Measurements from ENCODE around the gene TTBK1.

Gene TTBK1

GRCh38 chr6:43254846-43255245 lies 11.6 kb downstream of the TTBK1 start:
- ChIA-PET POLR2A (no interaction called here), CTCF (interaction anchor here (1.3 to 5.8 kb wide), 6 partner anchors 9 to 252 kb away, joined by 3 to 38 read pairs (median 10); partner anchors contain the start of gene DNPH1)
- no peak for DNase-seq (ENCODE audit: extremely low spot score)
- no peak for TF ChIP-seq CTCF (IDR thresholded peaks at IDR 0.05; ENCODE audit: control extremely low read depth, extremely low read depth, low read depth, missing control alignments)

- POLR2A ChIA-PET: no interaction called here
- CTCF ChIA-PET: interaction anchor here (1.0 to 5.8 kb wide), 6 partner anchors 8 to 178 kb away, joined by 3 to 38 read pairs (median 4); partner anchors contain the start of gene DNPH1
- TF ChIP-seq CTCF (IDR thresholded peaks at IDR 0.05; ENCODE audit: control extremely low read depth, extremely low read depth, low read depth, missing control alignments): no peak
- no peak for DNase-seq (ENCODE audit: extremely low spot score)
These were observed 12.2 kb downstream of the TTBK1 start for GRCh38 chr6:43255408-43256054.

GRCh38 chr6:43256670-43257366 lies 13.5 kb downstream of the TTBK1 start:
- ChIA-PET CTCF (interaction anchor here (1.4 to 5.8 kb wide), 3 partner anchors 7 to 28 kb away, joined by 4 to 38 read pairs (median 5); partner anchors contain the start of gene DNPH1), POLR2A (no interaction called here)
- no peak for TF ChIP-seq CTCF (IDR thresholded peaks at IDR 0.05; ENCODE audit: control extremely low read depth, extremely low read depth, low read depth, missing control alignments)
- DNase-seq (ENCODE audit: extremely low spot score): no peak

GRCh38 chr6:43257367-43258145 lies 14.3 kb downstream of the TTBK1 start:
- DNase-seq (ENCODE audit: extremely low spot score): no peak
- TF ChIP-seq CTCF (IDR thresholded peaks at IDR 0.05; ENCODE audit: control extremely low read depth, extremely low read depth, low read depth, missing control alignments): no peak
- POLR2A ChIA-PET: no interaction called here
- CTCF ChIA-PET: interaction anchor here (0.9 to 1.0 kb wide), 2 partner anchors 11 to 30 kb away, joined by 3 read pairs; no protein-coding TSS in a partner anchor

- ChIA-PET CTCF (interaction anchor here (0.9 to 1.0 kb wide), 2 partner anchors 10 to 30 kb away, joined by 3 read pairs; no protein-coding TSS in a partner anchor), POLR2A (no interaction called here)
- DNase-seq (ENCODE audit: extremely low spot score): no peak
- TF ChIP-seq CTCF (IDR thresholded peaks at IDR 0.05; ENCODE audit: control extremely low read depth, extremely low read depth, low read depth, missing control alignments): no peak
These were observed 14.9 kb downstream of the TTBK1 start for GRCh38 chr6:43258180-43258579.
